H1 (cell line): ENCODE results near the gene RARB. TPM values are rescaled to one million over a fixed set of nuclear protein-coding genes. Genes with fewer than 3 reads are reported as not detected.
A peak's percentile ranks its signal among the peaks of the same experiment; 100 is the strongest.

Experiments used
- CTCF ChIA-PET: fragments of 300-600 bp; sonication (Branson Sonifier 250); formaldehyde crosslinking; loops from one replicate; lab custom pipeline; 2021; ENCODE audit not compliant: partially characterized antibody; lab: Charles Lee
- POLR2A ChIA-PET: fragments of 300-600 bp; sonication (Branson Sonifier 250); formaldehyde crosslinking; loops from one replicate; lab custom pipeline; 2021; ENCODE audit warnings: inconsistent platforms; ENCODE audit not compliant: partially characterized antibody; lab: Charles Lee
- DNase-seq, 2 experiments: peaks; one replicate each; pipeline versions ENCODE4 v3.0.0 to v3.0.0-alpha.2; 2010 to 2022; ENCODE audit warnings: low spot score in 2 of 2, low read depth in 1 of 2, mixed read lengths in 1 of 2
- FAIRE-seq: peaks from 2 replicates; lab custom pipeline; 2011; peaks lifted over from hg19 to GRCh38; lab: Jason Lieb, UNC
- H2AFZ ChIP-seq: 2 replicates; pipeline ENCODE4 v1.8.1; 2012; ENCODE audit warnings: low read length, inconsistent platforms
- H2AK5ac ChIP-seq: 2 replicates; pipeline ENCODE4 v1.6.1; 2013; ENCODE audit warnings: low read depth, low read length
- H2BK120ac ChIP-seq: replicated peaks from 2 replicates; pipeline ENCODE3; 2013; ENCODE audit warnings: low read depth, low read length, inconsistent platforms
- H2BK12ac ChIP-seq: 2 replicates; pipeline ENCODE4 v1.6.1; 2013; ENCODE audit warnings: low read depth, low read length
- H2BK15ac ChIP-seq: 2 replicates; pipeline ENCODE4 v1.6.1; 2013; ENCODE audit warnings: low read length
- H2BK20ac ChIP-seq: 2 replicates; pipeline ENCODE4 v1.6.1; 2013; ENCODE audit warnings: low read length
- H2BK5ac ChIP-seq: 2 replicates; pipeline ENCODE4 v1.6.1; 2013; ENCODE audit warnings: low read depth, low read length
- H3K14ac ChIP-seq: 2 replicates; pipeline ENCODE4 v1.6.1; 2013; ENCODE audit warnings: inconsistent platforms; ENCODE audit not compliant: insufficient read length
- H3K18ac ChIP-seq: 2 replicates; pipeline ENCODE4 v1.6.1; 2013; ENCODE audit warnings: low read length; ENCODE audit errors: extremely low read depth
- H3K23ac ChIP-seq: 2 replicates; pipeline ENCODE4 v1.6.1; 2013; ENCODE audit warnings: inconsistent platforms; ENCODE audit not compliant: insufficient read length
- H3K23me2 ChIP-seq: 2 replicates; pipeline ENCODE4 v1.6.1; 2013; ENCODE audit warnings: low read depth, low read length
- H3K27ac ChIP-seq: 2 replicates; pipeline ENCODE4 v1.6.1; 2011; ENCODE audit warnings: low read depth, low read length, inconsistent platforms
- H3K27me3 ChIP-seq, 4 experiments: replicated peaks in 1 of 4; 1 replicate in 1 of 4; 2 replicates in 3 of 4; pipeline versions ENCODE4 v1.6.1 to v1.8.1; 2011 to 2013; ENCODE audit warnings: low read length in 3 of 4, mild to moderate bottlenecking in 3 of 4, inconsistent platforms in 2 of 4, mixed read lengths in 2 of 4, moderate library complexity in 1 of 4; ENCODE audit not compliant: control insufficient read depth in 3 of 4, insufficient read depth in 3 of 4; ENCODE audit errors: extremely low read depth in 1 of 4
- H3K36me3 ChIP-seq, 4 experiments: 2 replicates each; pipeline versions ENCODE4 v1.6.1 to v1.8.1; 2011 to 2013; ENCODE audit warnings: mild to moderate bottlenecking in 4 of 4, low read length in 3 of 4, moderate library complexity in 2 of 4, control low read depth in 1 of 4, inconsistent platforms in 1 of 4; ENCODE audit not compliant: insufficient read depth in 4 of 4, control insufficient read depth in 2 of 4
- H3K4ac ChIP-seq: replicated peaks from 2 replicates; pipeline ENCODE3; 2013; ENCODE audit warnings: low read length, low read depth, mixed read lengths, inconsistent platforms; ENCODE audit not compliant: insufficient read length
- H3K4me1 ChIP-seq, 4 experiments: replicated peaks in 1 of 4; 1 replicate in 1 of 4; 2 replicates in 3 of 4; pipeline versions ENCODE4 v1.6.1 to v1.8.1; 2011 to 2013; ENCODE audit warnings: low read length in 3 of 4, inconsistent platforms in 2 of 4, mixed read lengths in 1 of 4; ENCODE audit not compliant: insufficient read depth in 4 of 4, control insufficient read depth in 3 of 4
- H3K4me2 ChIP-seq, 2 experiments: 2 replicates each; pipeline versions ENCODE4 v1.6.1 to v1.8.1; 2011 to 2013; ENCODE audit warnings: low read depth in 2 of 2, low read length in 2 of 2, control low read depth in 1 of 2, inconsistent platforms in 1 of 2, mild to moderate bottlenecking in 1 of 2; ENCODE audit not compliant: insufficient read depth in 1 of 2
- H3K4me3 ChIP-seq, 4 experiments: fragments of 200-600, 300-600 bp in 1 of 4; sonication (generic), shearing (Covaris generic), sonication (Bioruptor Twin) in 1 of 4; 2 replicates each; pipeline versions ENCODE4 v1.5.1 to v1.8.1; 2011 to 2016; ENCODE audit warnings: low read length in 4 of 4, low read depth in 3 of 4, control low read depth in 2 of 4, inconsistent platforms in 2 of 4, mild to moderate bottlenecking in 2 of 4, mixed read lengths in 1 of 4, moderate library complexity in 1 of 4; ENCODE audit not compliant: insufficient read depth in 2 of 4; ENCODE audit errors: extremely low read depth in 1 of 4
- H3K56ac ChIP-seq: replicated peaks from 2 replicates; pipeline ENCODE3; 2013; ENCODE audit warnings: low read depth, mild to moderate bottlenecking, mixed read lengths, low read length, inconsistent platforms; ENCODE audit not compliant: insufficient read length
- H3K79me1 ChIP-seq: 2 replicates; pipeline ENCODE4 v1.6.1; 2013; ENCODE audit warnings: low read depth, low read length, control low read depth
- H3K79me2 ChIP-seq, 2 experiments: 2 replicates each; pipeline versions ENCODE4 v1.6.1 to v1.8.1; 2012 to 2013; ENCODE audit warnings: low read length in 2 of 2, mild to moderate bottlenecking in 2 of 2, inconsistent platforms in 1 of 2; ENCODE audit not compliant: insufficient read depth in 2 of 2, control insufficient read depth in 1 of 2
- H3K9ac ChIP-seq, 4 experiments: replicated peaks in 1 of 4; 1 replicate in 1 of 4; 2 replicates in 3 of 4; pipeline versions ENCODE4 v1.6.1 to v1.8.1; 2011 to 2013; ENCODE audit warnings: low read depth in 3 of 4, low read length in 3 of 4, control low read depth in 2 of 4, mild to moderate bottlenecking in 2 of 4, moderate library complexity in 2 of 4, inconsistent platforms in 1 of 4; ENCODE audit errors: extremely low read depth in 1 of 4
- H3K9me3 ChIP-seq, 2 experiments: 2 replicates each; pipeline versions ENCODE4 v1.6.1 to v1.8.1; 2012 to 2013; ENCODE audit warnings: mild to moderate bottlenecking in 2 of 2, moderate library complexity in 2 of 2, control low read depth in 1 of 2, inconsistent platforms in 1 of 2, low read depth in 1 of 2, low read length in 1 of 2, mixed read lengths in 1 of 2; ENCODE audit not compliant: insufficient read depth in 2 of 2
- H4K20me1 ChIP-seq, 2 experiments: replicated peaks in 1 of 2; 2 replicates each; pipeline versions ENCODE3 to v1.8.1; 2011 to 2013; ENCODE audit warnings: inconsistent platforms in 2 of 2, low read length in 2 of 2, mild to moderate bottlenecking in 1 of 2; ENCODE audit not compliant: insufficient read depth in 2 of 2, control insufficient read depth in 1 of 2
- H4K5ac ChIP-seq: 2 replicates; pipeline ENCODE4 v1.6.1; 2013; ENCODE audit warnings: low read length, low read depth, mixed read lengths, inconsistent platforms; ENCODE audit not compliant: insufficient read length
- H4K8ac ChIP-seq: 2 replicates; pipeline ENCODE4 v1.8.0; 2013; ENCODE audit warnings: mild to moderate bottlenecking, moderate library complexity, low read length, inconsistent platforms; ENCODE audit not compliant: insufficient read depth; ENCODE audit errors: extremely low read depth
- H4K91ac ChIP-seq: replicated peaks from 2 replicates; pipeline ENCODE3; 2013; ENCODE audit warnings: low read length, mixed read lengths, inconsistent platforms; ENCODE audit not compliant: insufficient read length
- POU5F1 ChIP-seq: IDR thresholded peaks from 2 replicates; pipeline ENCODE4 v1.6.1; 2011; ENCODE audit warnings: low read depth, mild to moderate bottlenecking, low read length, moderate library complexity
- WGBS, 2 experiments: shearing (Covaris generic) in 1 of 2; methylation state at CpG; one replicate each; pipeline versions ENCODE4 v1.1.6 to v1.1.7; 2013 to 2015; ENCODE audit warnings: low lambda C conversion rate in 2 of 2, mixed read lengths in 2 of 2, inconsistent platforms in 1 of 2, low coverage in 1 of 2, missing lambda C conversion rate in 1 of 2; ENCODE audit not compliant: insufficient replicate concordance in 2 of 2, insufficient coverage in 1 of 2, insufficient read length in 1 of 2; ENCODE audit errors: extremely low coverage in 1 of 2, missing lambda C conversion rate in 1 of 2; 5-methylcytosine and 5-hydroxymethylcytosine counted together
- polyA plus RNA-seq, 7 experiments: library from polyadenylated mRNA; depleted of rRNA in 3 of 7; stranded (reverse) in 5 of 7; unstranded in 2 of 7; fragments of >200 nt in 5 of 7; fragments of 200-250 nt in 2 of 7; gene quantifications; 1 replicate in 5 of 7; 2 replicates in 1 of 7; 4 replicates in 1 of 7; pipeline versions ENCODE4 v1.2.1 to v1.2.3, GENCODE V29; 2011 to 2013; ENCODE audit warnings: missing spikeins in 2 of 7, mixed read lengths in 2 of 7
- total RNA-seq: library from RNA; stranded (reverse); fragmentation: NEBNext Ultra II Directional; extraction: Animal tissue kit (Norgen Biotek cat#: 25700); gene quantifications from 2 replicates; pipeline ENCODE4 v1.2.1, GENCODE V29; 2021
- TF ChIP-seq, protein P1 (sequence below), 3 experiments: IDR thresholded peaks; 1 replicate in 2 of 3; 2 replicates in 1 of 3; pipeline versions ENCODE4 v1.5.1 to v1.6.1; 2011; ENCODE audit warnings: low read length in 3 of 3, mild to moderate bottlenecking in 3 of 3, inconsistent platforms in 2 of 3, low read depth in 1 of 3, moderate library complexity in 1 of 3; ENCODE audit not compliant: insufficient read depth in 1 of 3; ENCODE audit errors: control extremely low read depth in 1 of 3

Gene RARB
- total and polyA plus RNA-seq, 2 of the 8 experiments (the other 6 are each of a cell fraction or from before 2014, with no cell fraction given) = 0.15 to 0.22 TPM

- H2BK120ac ChIP-seq = no peak overlapping the region
- H2BK12ac ChIP-seq = no peak overlapping the region
- no peak overlapping the region for H2BK5ac ChIP-seq
- no peaks in the 10 kb centered on the region for H3K27me3 ChIP-seq
- H2BK20ac ChIP-seq = no peak overlapping the region
- H3K79me1 ChIP-seq = no peaks in the 10 kb centered on the region
- H3K4me3 ChIP-seq = no peak overlapping the region
- no peak overlapping the region for H3K4me2 ChIP-seq
- H3K14ac ChIP-seq = no peak overlapping the region
- H3K18ac ChIP-seq = no peak overlapping the region
- FAIRE-seq (peak; percentile 55), DNase-seq (no peak)
- H4K8ac ChIP-seq = no peak overlapping the region
- H3K9me3 ChIP-seq = no peaks in the 10 kb centered on the region
- no peaks in the 10 kb centered on the region for H3K23me2 ChIP-seq
- no peak overlapping the region for H3K56ac ChIP-seq
- no peak overlapping the region for H3K23ac ChIP-seq
- no peak overlapping the region for H2AK5ac ChIP-seq
- no peak overlapping the region for H3K9ac ChIP-seq
- H3K79me2 ChIP-seq = no peaks in the 10 kb centered on the region
- ChIA-PET POLR2A (interaction anchor here (0.9 to 1.6 kb wide), 3 partner anchors 9 to 560 kb away, joined by 3 read pairs; no protein-coding TSS in a partner anchor), CTCF (interaction anchor here (0.6 to 11.9 kb wide), 61 partner anchors 9 to 914 kb away, joined by 3 to 138 read pairs (median 3); no protein-coding TSS in a partner anchor)
- 5% methylated on average over 1 of the region's 1 CpG; no CpG with 5 or more reads in 1 of the 2 experiments for WGBS, 2 experiments
- no peak overlapping the region for H4K5ac ChIP-seq
- H3K4me1 ChIP-seq = peaks cover 0 to 4% (median 2%) of the 10 kb centered on the region in 4 experiments; a peak in 3 of 7 replicates
- H2AFZ ChIP-seq = no peak overlapping the region
- no peak overlapping the region for H3K4ac ChIP-seq
- peaks cover 3 to 15% (median 12%) of the 10 kb centered on the region in 4 experiments; a peak in 5 of 8 replicates for H3K36me3 ChIP-seq
- H4K20me1 ChIP-seq = peaks cover 0 to 2% of the 10 kb centered on the region in 2 experiments
- no peak overlapping the region for H2BK15ac ChIP-seq
- no peak overlapping the region for H4K91ac ChIP-seq
- no peak overlapping the region for H3K27ac ChIP-seq
- TF ChIP-seq POU5F1 = no peak
- TF ChIP-seq, protein P1, sequence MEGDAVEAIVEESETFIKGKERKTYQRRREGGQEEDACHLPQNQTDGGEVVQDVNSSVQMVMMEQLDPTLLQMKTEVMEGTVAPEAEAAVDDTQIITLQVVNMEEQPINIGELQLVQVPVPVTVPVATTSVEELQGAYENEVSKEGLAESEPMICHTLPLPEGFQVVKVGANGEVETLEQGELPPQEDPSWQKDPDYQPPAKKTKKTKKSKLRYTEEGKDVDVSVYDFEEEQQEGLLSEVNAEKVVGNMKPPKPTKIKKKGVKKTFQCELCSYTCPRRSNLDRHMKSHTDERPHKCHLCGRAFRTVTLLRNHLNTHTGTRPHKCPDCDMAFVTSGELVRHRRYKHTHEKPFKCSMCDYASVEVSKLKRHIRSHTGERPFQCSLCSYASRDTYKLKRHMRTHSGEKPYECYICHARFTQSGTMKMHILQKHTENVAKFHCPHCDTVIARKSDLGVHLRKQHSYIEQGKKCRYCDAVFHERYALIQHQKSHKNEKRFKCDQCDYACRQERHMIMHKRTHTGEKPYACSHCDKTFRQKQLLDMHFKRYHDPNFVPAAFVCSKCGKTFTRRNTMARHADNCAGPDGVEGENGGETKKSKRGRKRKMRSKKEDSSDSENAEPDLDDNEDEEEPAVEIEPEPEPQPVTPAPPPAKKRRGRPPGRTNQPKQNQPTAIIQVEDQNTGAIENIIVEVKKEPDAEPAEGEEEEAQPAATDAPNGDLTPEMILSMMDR (IDR thresholded peaks at IDR 0.05; ENCODE audit: control extremely low read depth in 1 of 3, insufficient read depth in 1 of 3, low read depth in 1 of 3, low read length in 3 of 3) = peak in 2 of 3 experiments; percentile 54 to 61; a peak in 2 of 4 replicates
These were observed 166.0 kb downstream of the RARB start for GRCh38 chr3:25594007-25594502.
